ENCODE data around the gene VAV2. TPM values are rescaled to one million over a fixed set of nuclear protein-coding genes. Genes with fewer than 3 reads are reported as not detected.

The VAV2 gene
- total and polyA plus RNA-seq, 2 experiments from 2014 or later: 10.8 to 15.3 TPM

DNA sequence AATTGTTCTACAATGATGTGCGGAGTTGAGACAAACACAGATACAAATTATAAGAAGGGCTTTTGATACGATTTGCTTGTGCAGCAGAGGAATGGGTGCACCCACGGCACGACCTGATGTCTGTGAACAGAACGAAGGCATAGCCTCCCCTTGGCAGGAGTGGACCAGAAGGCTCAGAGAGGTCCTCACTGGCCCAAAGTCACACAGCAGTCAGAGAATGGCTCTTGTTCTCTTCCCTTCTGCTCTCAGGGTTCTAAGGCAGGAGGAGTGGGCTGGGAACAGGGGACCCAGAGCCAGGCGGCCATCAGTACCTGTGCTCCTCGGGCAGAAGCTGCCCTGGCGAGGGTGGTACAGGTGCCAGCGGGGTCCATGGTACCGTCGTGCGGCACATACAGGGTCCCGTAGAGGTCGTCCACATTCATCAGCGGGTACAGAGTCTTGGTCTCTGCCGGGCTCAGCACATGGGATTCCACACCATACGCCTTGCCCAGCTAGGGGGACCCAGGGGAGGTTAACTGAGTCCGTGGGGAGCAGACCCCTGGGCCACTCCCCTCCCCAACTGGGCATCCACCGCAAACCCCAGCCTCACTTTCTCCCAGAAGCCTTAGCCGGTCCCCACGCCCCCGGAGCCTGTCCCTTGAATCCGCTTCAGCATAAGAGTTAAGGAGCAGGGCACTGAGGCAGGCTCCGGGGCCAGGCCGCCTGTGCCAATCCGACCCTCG, 261.0 kb downstream of the VAV2 start:
- TF ChIP-seq CTCF (IDR thresholded peaks at IDR 0.05; ENCODE audit: low read depth, low read length): no peak
- DNase-seq (ENCODE audit: low read depth in 1 of 2, low spot score in 1 of 2): no peak
- no peaks in the 10 kb centered on the region for H3K9me3 ChIP-seq (ENCODE audit: low read depth)
- H3K27ac ChIP-seq: no peak overlapping the region
- H3K4me1 ChIP-seq (ENCODE audit: low read depth): no peaks in the 10 kb centered on the region
- H3K4me3 ChIP-seq: no peak overlapping the region
- no peaks in the 10 kb centered on the region for H3K27me3 ChIP-seq
- no peaks in the 10 kb centered on the region for H3K36me3 ChIP-seq

GRCh38 chr9:133729617-133730281, 262.4 kb downstream of the VAV2 start:
- no peak for DNase-seq (ENCODE audit: low read depth in 1 of 2, low spot score in 1 of 2)
- TF ChIP-seq CTCF (IDR thresholded peaks at IDR 0.05; ENCODE audit: low read depth, low read length): no peak
- H3K9me3 ChIP-seq (ENCODE audit: low read depth): no peaks in the 10 kb centered on the region
- H3K27me3 ChIP-seq: no peaks in the 10 kb centered on the region
- no peaks in the 10 kb centered on the region for H3K4me1 ChIP-seq (ENCODE audit: low read depth)
- H3K36me3 ChIP-seq: no peaks in the 10 kb centered on the region
- H3K4me3 ChIP-seq: no peak overlapping the region
- no peak overlapping the region for H3K27ac ChIP-seq

DNA sequence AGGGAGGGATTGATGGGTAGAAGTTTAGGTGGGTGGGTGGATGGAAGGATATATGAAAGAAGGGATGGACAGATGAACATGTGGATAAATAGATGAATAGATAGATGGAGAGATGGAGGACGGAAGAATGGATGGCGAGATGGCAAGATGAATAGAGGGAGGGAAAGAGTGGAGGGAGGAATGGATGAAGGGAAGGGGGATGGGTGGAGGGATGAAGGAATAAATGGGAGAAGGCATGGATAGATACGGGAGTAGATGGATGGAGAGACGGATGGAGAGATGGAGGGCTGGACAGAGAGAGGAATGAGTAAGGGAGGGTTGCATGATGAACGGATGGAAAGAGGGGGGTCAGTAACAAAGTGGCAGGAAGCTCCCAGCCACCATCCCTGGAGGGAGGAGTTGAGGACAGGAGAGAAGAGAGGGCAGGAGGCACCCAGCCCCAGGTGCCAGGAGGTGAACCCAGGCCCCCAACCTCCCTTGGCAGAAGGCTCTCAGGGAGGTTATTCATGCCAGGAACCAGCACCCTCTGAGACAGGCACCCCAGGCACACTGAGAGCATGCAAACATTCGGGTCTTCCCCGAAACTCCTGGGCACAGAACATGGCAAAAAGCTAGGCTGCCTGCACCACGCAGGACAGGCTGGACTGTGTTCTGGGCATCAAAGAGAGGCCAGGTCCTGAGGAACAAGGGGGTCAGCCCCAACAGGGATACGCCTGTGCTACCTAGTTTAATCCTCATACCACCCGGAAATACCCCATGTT, 263.1 kb downstream of the VAV2 start:
- H3K27me3 ChIP-seq: no peaks in the 10 kb centered on the region
- DNase-seq (ENCODE audit: low read depth in 1 of 2, low spot score in 1 of 2): no peak
- TF ChIP-seq CTCF (IDR thresholded peaks at IDR 0.05; ENCODE audit: low read depth, low read length): no peak

DNA sequence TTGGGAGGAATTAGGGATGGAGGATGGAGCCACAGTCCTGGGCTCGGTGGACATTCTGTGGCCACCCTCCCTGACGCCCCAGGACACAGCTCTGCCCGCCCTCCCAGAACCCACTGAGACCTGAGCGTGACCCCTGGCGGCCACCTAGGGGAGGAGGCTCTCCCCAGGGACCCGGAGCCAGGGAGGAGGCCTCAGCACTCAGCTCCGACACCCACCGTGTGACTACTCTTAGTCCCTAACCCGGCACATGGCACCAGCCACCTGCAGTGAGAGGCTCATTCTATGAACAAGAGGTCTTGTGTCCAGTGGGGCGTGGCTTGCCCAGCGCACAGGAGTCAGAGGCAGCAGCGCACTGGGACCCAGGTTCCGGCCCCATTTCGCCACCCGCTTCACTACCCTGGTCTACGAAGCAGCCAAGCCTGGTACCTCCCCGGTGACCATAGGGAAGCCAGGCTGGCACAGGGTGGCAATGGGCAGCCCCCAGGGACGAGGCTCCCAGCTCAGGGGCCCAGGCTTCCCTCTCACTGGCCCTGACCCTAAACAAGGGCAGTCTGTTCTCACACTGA, 264.2 kb downstream of the VAV2 start:
- H3K36me3 ChIP-seq: no peaks in the 10 kb centered on the region
- H3K4me3 ChIP-seq: no peak overlapping the region
- no peaks in the 10 kb centered on the region for H3K9me3 ChIP-seq (ENCODE audit: low read depth)
- no peak for TF ChIP-seq CTCF (IDR thresholded peaks at IDR 0.05; ENCODE audit: low read depth, low read length)
- no peaks in the 10 kb centered on the region for H3K27me3 ChIP-seq
- no peaks in the 10 kb centered on the region for H3K4me1 ChIP-seq (ENCODE audit: low read depth)
- H3K27ac ChIP-seq: no peak overlapping the region
- DNase-seq (ENCODE audit: low read depth in 1 of 2, low spot score in 1 of 2): no peak

More for the DNA sequence above, 263.1 kb downstream of the VAV2 start:
- Histone ChIP-seq H3K4me1 (ENCODE audit: low read depth) (no peaks in the 10 kb centered on the region), H3K27ac (no peak overlapping the region), H3K36me3 (no peaks in the 10 kb centered on the region), H3K9me3 (ENCODE audit: low read depth) (no peaks in the 10 kb centered on the region), H3K4me3 (no peak overlapping the region)

- no peak for DNase-seq (ENCODE audit: low read depth in 1 of 2, low spot score in 1 of 2)
- no peak overlapping the region for H3K4me3 ChIP-seq
- no peaks in the 10 kb centered on the region for H3K36me3 ChIP-seq
- H3K27me3 ChIP-seq: no peaks in the 10 kb centered on the region
- H3K4me1 ChIP-seq (ENCODE audit: low read depth): no peaks in the 10 kb centered on the region
- H3K27ac ChIP-seq: no peak overlapping the region
- TF ChIP-seq CTCF (IDR thresholded peaks at IDR 0.05; ENCODE audit: low read depth, low read length): no peak
- no peaks in the 10 kb centered on the region for H3K9me3 ChIP-seq (ENCODE audit: low read depth)
Measured at GRCh38 chr9:133727277-133727875, 264.7 kb downstream of the VAV2 start.

All from cardiac muscle cell (in vitro differentiated cells and primary cell).